22Rv1 (cell line): ENCODE data around the gene GAREM2.
"Not testable (repeated sequence)": the region's sequence is repeated elsewhere in the genome, so short reads cannot be mapped to it uniquely, and the experiment has no call there.

Experiments used
- H3K27ac ChIP-seq: fragments of 450-650 bp; 2 replicates; pipeline ENCODE4 v1.5.1; 2017
- ZFX ChIP-seq: fragments of 450-650 bp; IDR thresholded peaks from 2 replicates; pipeline ENCODE4 v1.6.1; 2017; ENCODE audit warnings: antibody characterized with exemption, borderline replicate concordance
- TF ChIP-seq, protein P1 (sequence below): fragments of 450-650 bp; IDR thresholded peaks from 2 replicates; pipeline ENCODE4 v1.5.1; 2017; ENCODE audit warnings: mild to moderate bottlenecking

Gene GAREM2

GRCh38 chr2:26157580-26157979, 15.3 kb upstream of the GAREM2 start:
- no peak for TF ChIP-seq ZFX
- TF ChIP-seq, protein P1, sequence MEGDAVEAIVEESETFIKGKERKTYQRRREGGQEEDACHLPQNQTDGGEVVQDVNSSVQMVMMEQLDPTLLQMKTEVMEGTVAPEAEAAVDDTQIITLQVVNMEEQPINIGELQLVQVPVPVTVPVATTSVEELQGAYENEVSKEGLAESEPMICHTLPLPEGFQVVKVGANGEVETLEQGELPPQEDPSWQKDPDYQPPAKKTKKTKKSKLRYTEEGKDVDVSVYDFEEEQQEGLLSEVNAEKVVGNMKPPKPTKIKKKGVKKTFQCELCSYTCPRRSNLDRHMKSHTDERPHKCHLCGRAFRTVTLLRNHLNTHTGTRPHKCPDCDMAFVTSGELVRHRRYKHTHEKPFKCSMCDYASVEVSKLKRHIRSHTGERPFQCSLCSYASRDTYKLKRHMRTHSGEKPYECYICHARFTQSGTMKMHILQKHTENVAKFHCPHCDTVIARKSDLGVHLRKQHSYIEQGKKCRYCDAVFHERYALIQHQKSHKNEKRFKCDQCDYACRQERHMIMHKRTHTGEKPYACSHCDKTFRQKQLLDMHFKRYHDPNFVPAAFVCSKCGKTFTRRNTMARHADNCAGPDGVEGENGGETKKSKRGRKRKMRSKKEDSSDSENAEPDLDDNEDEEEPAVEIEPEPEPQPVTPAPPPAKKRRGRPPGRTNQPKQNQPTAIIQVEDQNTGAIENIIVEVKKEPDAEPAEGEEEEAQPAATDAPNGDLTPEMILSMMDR, result no peak
- no peak overlapping the region for H3K27ac ChIP-seq

DNA sequence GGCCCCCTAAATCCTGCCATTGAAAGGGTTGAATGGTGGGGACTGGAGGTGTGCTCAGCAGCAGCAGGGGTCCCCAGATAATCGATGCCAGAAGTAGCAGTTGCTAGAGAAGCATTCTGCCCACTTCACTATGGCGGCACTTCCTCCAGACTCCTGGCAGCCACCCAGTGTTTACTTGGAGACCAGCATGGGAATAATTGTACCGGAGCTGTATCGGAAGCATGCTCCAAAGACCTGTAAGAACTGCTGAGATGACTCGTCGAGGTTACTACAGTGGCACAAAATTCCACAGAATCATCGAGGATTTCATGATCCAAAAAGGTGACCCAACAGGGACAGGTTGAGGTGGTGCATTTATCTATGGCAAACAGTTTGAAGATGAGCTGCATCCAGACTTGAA, 11.0 kb upstream of the GAREM2 start:
- no peak for TF ChIP-seq ZFX
- TF ChIP-seq, protein P1, result no peak
- no peak overlapping the region for H3K27ac ChIP-seq

DNA sequence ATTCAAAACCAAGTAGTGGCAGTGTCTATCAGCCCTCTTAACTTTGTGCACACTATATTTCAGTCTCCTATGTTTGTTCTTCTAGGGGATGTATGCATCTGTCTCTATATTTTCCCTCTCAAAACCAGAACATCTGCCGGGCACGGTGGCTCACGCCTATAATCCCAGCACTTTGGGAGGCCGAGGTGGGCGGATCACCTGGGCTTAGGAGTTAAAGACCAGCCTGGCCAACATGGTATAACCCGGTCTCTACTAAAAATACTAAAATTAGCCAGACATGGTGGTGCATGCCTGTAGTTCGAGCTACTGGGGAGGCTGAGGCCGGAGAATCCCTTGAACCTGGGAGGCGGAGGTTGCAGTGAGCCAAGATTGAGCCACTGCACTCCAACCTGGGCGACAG, 9.9 kb upstream of the GAREM2 start:
- TF ChIP-seq ZFX, result no peak
- TF ChIP-seq, protein P1, result no peak
- no peak overlapping the region for H3K27ac ChIP-seq

- TF ChIP-seq, protein P1, result no peak
- no peak for TF ChIP-seq ZFX
- no peak overlapping the region for H3K27ac ChIP-seq
Measured at GRCh38 chr2:26164231-26164630, 8.7 kb upstream of the GAREM2 start.

GRCh38 chr2:26164641-26165211, 8.2 kb upstream of the GAREM2 start:
- no peak overlapping the region for H3K27ac ChIP-seq
- no peak for TF ChIP-seq ZFX
- TF ChIP-seq, protein P1, result no peak

GRCh38 chr2:26165403-26165802, 7.5 kb upstream of the GAREM2 start:
- H3K27ac ChIP-seq, result no peak overlapping the region
- TF ChIP-seq, protein P1, result no peak
- no peak for TF ChIP-seq ZFX

- not testable (repeated sequence) for H3K27ac ChIP-seq
Measured at GRCh38 chr2:26166541-26166940, 6.3 kb upstream of the GAREM2 start.

DNA sequence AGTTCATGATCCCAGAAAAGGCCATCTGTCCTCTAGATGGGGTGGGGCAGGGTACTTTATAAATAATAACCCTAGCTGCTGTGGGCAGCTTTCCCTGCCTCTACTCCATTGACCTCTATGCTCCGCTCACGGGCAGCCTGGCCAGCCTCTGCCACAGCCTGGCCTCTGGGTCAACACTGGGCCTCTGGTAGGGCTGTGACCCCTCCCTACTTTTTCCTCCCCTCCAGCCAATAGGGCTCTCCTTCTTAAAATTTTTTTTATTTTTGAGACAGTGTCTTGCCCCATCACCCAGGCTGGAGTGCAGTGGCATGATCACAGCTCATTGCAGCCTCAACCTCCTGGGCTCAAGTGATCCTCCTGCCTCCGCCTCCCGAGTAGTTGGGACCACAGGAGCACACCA, 4.1 kb upstream of the GAREM2 start:
- no peak for TF ChIP-seq ZFX
- TF ChIP-seq, protein P1, result no peak
- no peak overlapping the region for H3K27ac ChIP-seq
